GM21528 (cell line): ENCODE results near the gene ST7.
A peak's percentile ranks its signal among the peaks of the same experiment; 100 is the strongest.

Experiments used
- ATAC-seq: cut with Tn5 transposase; IDR thresholded peaks from one replicate; pipeline ENCODE4 v1.9.1; 2021; ENCODE audit warnings: mild to moderate bottlenecking, moderate library complexity; ENCODE audit not compliant: unreplicated experiment, low FRiP score

The ST7 gene

GRCh38 chr7:117051808-117052207, 98.5 kb downstream of the ST7 start:
- no peak for ATAC-seq

- no peak for ATAC-seq
These were observed 100.1 kb downstream of the ST7 start for GRCh38 chr7:117053432-117053831.

GRCh38 chr7:117061751-117062150, 108.5 kb downstream of the ST7 start:
- no peak for ATAC-seq

- ATAC-seq, result no peak
These were observed 109.0 kb downstream of the ST7 start for GRCh38 chr7:117062300-117062699.

GRCh38 chr7:117064688-117065087, 111.4 kb downstream of the ST7 start:
- ATAC-seq, result no peak

- ATAC-seq, result no peak
These were observed 112.4 kb downstream of the ST7 start for GRCh38 chr7:117065571-117066150.

- no peak for ATAC-seq
These were observed 113.4 kb downstream of the ST7 start for GRCh38 chr7:117066668-117067067.

- no peak for ATAC-seq
These were observed 114.0 kb downstream of the ST7 start for GRCh38 chr7:117067340-117067739.

- ATAC-seq, result no peak
These were observed 115.3 kb downstream of the ST7 start for GRCh38 chr7:117068511-117069145.

GRCh38 chr7:117069379-117069778, 116.1 kb downstream of the ST7 start:
- ATAC-seq, result no peak

GRCh38 chr7:117071551-117071950, 118.2 kb downstream of the ST7 start:
- no peak for ATAC-seq

GRCh38 chr7:117072620-117073118, 119.4 kb downstream of the ST7 start:
- ATAC-seq, result peak; percentile 36

GRCh38 chr7:117074378-117074777, 121.1 kb downstream of the ST7 start:
- ATAC-seq, result no peak

GRCh38 chr7:117075934-117076333, 122.6 kb downstream of the ST7 start:
- ATAC-seq, result no peak

- no peak for ATAC-seq
These were observed 123.2 kb downstream of the ST7 start for GRCh38 chr7:117076426-117076943.

GRCh38 chr7:117077658-117078057, 124.4 kb downstream of the ST7 start:
- no peak for ATAC-seq

- ATAC-seq, result no peak
These were observed 129.3 kb downstream of the ST7 start for GRCh38 chr7:117082647-117083046.

- ATAC-seq, result no peak
These were observed 130.3 kb downstream of the ST7 start for GRCh38 chr7:117083648-117084047.

- no peak for ATAC-seq
These were observed 131.0 kb downstream of the ST7 start for GRCh38 chr7:117084286-117084685.

GRCh38 chr7:117085275-117085674, 132.0 kb downstream of the ST7 start:
- ATAC-seq, result no peak

- ATAC-seq, result no peak
These were observed 132.6 kb downstream of the ST7 start for GRCh38 chr7:117085769-117086463.

- no peak for ATAC-seq
These were observed 133.5 kb downstream of the ST7 start for GRCh38 chr7:117086788-117087187.
